K562 (cell line): ENCODE measurements around the gene SKAP1. TPM values are rescaled to one million over a fixed set of nuclear protein-coding genes. Genes with fewer than 3 reads are reported as not detected.

Experiments
- ATAC-seq: fragments of 200-7000 bp; cut with Tn5 transposase; 3 replicates; pipeline ENCODE4 v1.9.1; 2020; ENCODE audit warnings: moderate library complexity
- BruUV-seq: library from RNA; stranded (reverse); fragments of 400-500 nt; replicated peaks from 2 replicates; lab custom pipeline; 2021; lab: Mats Ljungman, UMichigan
- CTCF ChIA-PET: fragments of 300-600 bp; formaldehyde crosslinking; extraction: SDS; loops from one replicate; lab custom pipeline; 2021; ENCODE audit warnings: low intra/inter-chr PET ratio; lab: Yijun Ruan, JAX
- POLR2A ChIA-PET: fragments of 300-600, 350-650 bp; sonication (Branson Sonifier 250); formaldehyde crosslinking; extraction: SDS; loops from one replicate; lab custom pipeline; 2021; ENCODE audit warnings: antibody characterized with exemption, inconsistent platforms; lab: Yijun Ruan, JAX
- DNase-seq, 4 experiments: peaks; one replicate each; pipeline versions ENCODE4 v3.0.0 to v3.0.0-alpha.2; 2011 to 2018; ENCODE audit warnings: low spot score in 3 of 4, mixed read lengths in 3 of 4; ENCODE audit errors: extremely low read depth in 1 of 4
- FAIRE-seq: peaks from 2 replicates; lab custom pipeline; 2011; peaks lifted over from hg19 to GRCh38; lab: Jason Lieb, UNC
- H2AFZ ChIP-seq: 2 replicates; pipeline ENCODE4 v1.6.0; 2011; ENCODE audit warnings: low read depth, low read length, control low read depth, inconsistent platforms
- H3K27ac ChIP-seq: fragments of 200-600 bp; 3 replicates; pipeline ENCODE4 v1.8.0; 2011; ENCODE audit warnings: low read depth, mild to moderate bottlenecking, control low read depth, inconsistent platforms, low read length, moderate library complexity, mixed read lengths; ENCODE audit errors: extremely low read depth
- H3K27me3 ChIP-seq, 2 experiments: fragments of 300-600 bp in 1 of 2; 2 replicates in 1 of 2; 3 replicates in 1 of 2; pipeline versions ENCODE4 v1.6.0 to v1.8.0; 2011; ENCODE audit warnings: inconsistent platforms in 2 of 2, low read length in 2 of 2, mild to moderate bottlenecking in 1 of 2, mixed read lengths in 1 of 2, moderate library complexity in 1 of 2; ENCODE audit not compliant: control insufficient read depth in 2 of 2, insufficient read depth in 2 of 2
- H3K36me3 ChIP-seq: fragments of 300-600 bp; 3 replicates; pipeline ENCODE4 v1.8.0; 2011; ENCODE audit warnings: mild to moderate bottlenecking, low read length, inconsistent platforms; ENCODE audit not compliant: control insufficient read depth, insufficient read depth
- H3K4me1 ChIP-seq, 2 experiments: fragments of 200-600 bp in 1 of 2; replicated peaks in 1 of 2; 2 replicates in 1 of 2; 3 replicates in 1 of 2; pipeline versions ENCODE4 v1.5.1 to v1.8.0; 2011; ENCODE audit warnings: inconsistent platforms in 2 of 2, low read length in 2 of 2, mild to moderate bottlenecking in 1 of 2, mixed read lengths in 1 of 2, moderate library complexity in 1 of 2; ENCODE audit not compliant: control insufficient read depth in 2 of 2, insufficient read depth in 2 of 2
- H3K4me2 ChIP-seq: 2 replicates; pipeline ENCODE4 v1.6.1; 2011; ENCODE audit warnings: low read length, control low read depth, inconsistent platforms, mixed read lengths; ENCODE audit not compliant: insufficient read depth
- H3K4me3 ChIP-seq: fragments of 200-600 bp; sonication (generic), shearing (Covaris generic); 2 replicates; pipeline ENCODE4 v1.5.1; 2016; ENCODE audit warnings: control low read depth, inconsistent platforms
- H3K79me2 ChIP-seq: fragments of 200-600 bp; 3 replicates; pipeline ENCODE4 v1.8.0; 2011; ENCODE audit warnings: low read length, inconsistent platforms; ENCODE audit not compliant: control insufficient read depth, insufficient read depth
- H3K9ac ChIP-seq, 2 experiments: 2 replicates each; pipeline versions ENCODE4 v1.6.0 to v1.6.1; 2011; ENCODE audit warnings: low read depth in 2 of 2, low read length in 2 of 2, control low read depth in 1 of 2, inconsistent platforms in 1 of 2, mild to moderate bottlenecking in 1 of 2, mixed read lengths in 1 of 2; ENCODE audit not compliant: insufficient read depth in 1 of 2
- H3K9me1 ChIP-seq: one replicate; pipeline ENCODE4 v1.6.0; 2011; ENCODE audit warnings: inconsistent platforms, mild to moderate bottlenecking, low read length, moderate library complexity; ENCODE audit not compliant: control insufficient read depth, insufficient read depth
- H3K9me3 ChIP-seq: replicated peaks from 2 replicates; pipeline ENCODE4 v1.5.1; 2011; ENCODE audit warnings: low read depth, low read length, inconsistent platforms; ENCODE audit not compliant: control insufficient read depth, insufficient read depth
- H4K20me1 ChIP-seq: replicated peaks from 2 replicates; pipeline ENCODE4 v1.6.1; 2011; ENCODE audit warnings: low read length, inconsistent platforms, mixed read lengths; ENCODE audit not compliant: control insufficient read depth, insufficient read depth
- DEAF1 ChIP-seq: fragments of 450-650 bp; formaldehyde crosslinking; IDR thresholded peaks from 2 replicates; pipeline ENCODE4 v1.4.0; 2020; ENCODE audit warnings: mild to moderate bottlenecking, moderate library complexity
- PRPF4 ChIP-seq: fragments of 200-400 bp; formaldehyde crosslinking; IDR thresholded peaks from one replicate; pipeline ENCODE4 v1.6.1; 2017; ENCODE audit warnings: low read length, low read depth, mild to moderate bottlenecking; ENCODE audit not compliant: insufficient read depth, poor library complexity, severe bottlenecking
- PTTG1 ChIP-seq: fragments of 450-650 bp; IDR thresholded peaks from 2 replicates; pipeline ENCODE4 v1.6.1; 2016; ENCODE audit warnings: low read depth, mild to moderate bottlenecking, missing genetic modification characterization, missing compliant biosample characterization
- RNF2 ChIP-seq: sonication (generic); IDR thresholded peaks from 2 replicates; pipeline ENCODE4 v1.6.1; 2016
- TAF9B ChIP-seq: fragments of 450-650 bp; IDR thresholded peaks from 2 replicates; pipeline ENCODE4 v1.6.1; 2018; ENCODE audit warnings: mild to moderate bottlenecking; ENCODE audit not compliant: partially characterized antibody
- WGBS: fragments of 100-300 bp; shearing (Covaris generic); methylation state at CpG from one replicate; pipeline ENCODE4 v1.1.6; 2016; ENCODE audit warnings: low coverage, mixed read lengths; ENCODE audit not compliant: insufficient coverage; ENCODE audit errors: missing lambda C conversion rate; 5-methylcytosine and 5-hydroxymethylcytosine counted together
- in situ Hi-C: fragments of 300-500 bp; cut with MboI; formaldehyde crosslinking; loops from 4 replicates; pipeline ENCODE4 v1.15.0; 2018; ENCODE audit warnings: inconsistent platforms, mixed read lengths
- intact Hi-C: fragments of 100-400 bp; cut with micrococcal nuclease; formaldehyde crosslinking; loops from 2 replicates; pipeline ENCODE4 v1.14.2; 2022
- polyA plus RNA-seq, 8 experiments: library from polyadenylated mRNA; depleted of rRNA in 4 of 8; stranded (reverse) in 5 of 8; unstranded in 3 of 8; fragments of >200 nt; fragmentation: Nextera tagmentation in 2 of 8; fragmentation: Illumina TruSeq in 1 of 8; extraction: Ambion mirVana in 2 of 8; extraction: Trizol in 1 of 8; gene quantifications; 2 replicates each; pipeline versions ENCODE4 v1.2.1 to v1.2.3, GENCODE V29; 2011 to 2014; ENCODE audit warnings: inconsistent platforms in 1 of 8, missing spikeins in 1 of 8
- total RNA-seq, 7 experiments: library from RNA; depleted of rRNA in 6 of 7; stranded (reverse); fragments of >200 nt in 6 of 7; fragmentation: Illumina TruSeq in 2 of 7; extraction: Trizol in 2 of 7; gene quantifications; 2 replicates each; pipeline versions ENCODE4 v1.2.1 to v1.2.3, GENCODE V29; 2011 to 2021; ENCODE audit warnings: low replicate concordance in 1 of 7

SKAP1 gene
- total and polyA plus RNA-seq, 9 of the 15 experiments (the other 6 are each of a cell fraction or from before 2014, with no cell fraction given): 0.06 to 0.80 (median 0.10) TPM; not detected in 4

- 4% methylated on average over 8 of the region's 8 CpGs for WGBS
- in situ Hi-C loops: no loop called here
- no peak for DNase-seq
Observed at GRCh38 chr17:48173191-48173984, 256.6 kb downstream of the SKAP1 start.

More at GRCh38 chr17:48173191-48173984, 256.6 kb downstream of the SKAP1 start:
- H3K27ac ChIP-seq: no peak overlapping the region
- ChIA-PET CTCF (no interaction called here), POLR2A (interaction anchor here (1.1 to 1.5 kb wide), 3 partner anchors 9 to 20 kb away, joined by 3 to 5 read pairs (median 5); no protein-coding TSS in a partner anchor)
- no TSS peak for BruUV-seq
- no peaks in the 10 kb centered on the region for H3K36me3 ChIP-seq
- intact Hi-C loops: no loop called here
- H3K27me3 ChIP-seq: peaks cover 0 to 11% of the 10 kb centered on the region in 2 experiments; a peak in 4 of 5 replicates
- no peak overlapping the region for H2AFZ ChIP-seq
- no peak overlapping the region for H3K4me3 ChIP-seq
- ATAC-seq (no peak), FAIRE-seq (no peak)
- H3K9ac ChIP-seq: no peak overlapping the region
- H3K9me3 ChIP-seq: no peaks in the 10 kb centered on the region
- H3K4me1 ChIP-seq: no peaks in the 10 kb centered on the region
- TF ChIP-seq DEAF1 (CRISPR knock-in tag): no peak
- no peak for TF ChIP-seq TAF9B
- no peak for TF ChIP-seq PRPF4
- no peak for TF ChIP-seq RNF2
- TF ChIP-seq PTTG1 (tag): no peak
- H3K79me2 ChIP-seq: no peaks in the 10 kb centered on the region
- no peaks in the 10 kb centered on the region for H3K9me1 ChIP-seq
- no peaks in the 10 kb centered on the region for H4K20me1 ChIP-seq
- H3K4me2 ChIP-seq: no peak overlapping the region
